Astrocyte of the cerebellum (primary cell): ENCODE measurements around the gene LOXHD1.

Experiments
- DNase-seq: peaks from one replicate; pipeline ENCODE4 v3.0.0-alpha.2; 2011; ENCODE audit warnings: low read depth
- H3K4me3 ChIP-seq: 2 replicates; pipeline ENCODE4 v1.5.1; 2011; ENCODE audit warnings: mild to moderate bottlenecking, low read depth, low read length, moderate library complexity
- CTCF ChIP-seq: IDR thresholded peaks from 2 replicates; pipeline ENCODE4 v1.5.1; 2012; ENCODE audit warnings: low read length, low read depth, moderate library complexity, mild to moderate bottlenecking; ENCODE audit errors: missing control alignments
- in situ Hi-C: cut with HindIII; loops from 2 replicates; pipeline ENCODE4 v1.10.0; 2017; ENCODE audit warnings: low sequenced_read_pairs

Gene LOXHD1

GRCh38 chr18:46437061-46437460, 220.0 kb downstream of the LOXHD1 start:
- H3K4me3 ChIP-seq: no peak overlapping the region
- TF ChIP-seq CTCF: no peak
- DNase-seq: no peak
- in situ Hi-C loops: no loop called here

- no peak for TF ChIP-seq CTCF
- no peak overlapping the region for H3K4me3 ChIP-seq
- in situ Hi-C loops: no loop called here
- no peak for DNase-seq
Measured at GRCh38 chr18:46436621-46437020, 220.4 kb downstream of the LOXHD1 start.

GRCh38 chr18:46435031-46435430, 222.0 kb downstream of the LOXHD1 start:
- in situ Hi-C loops: no loop called here
- no peak for DNase-seq
- H3K4me3 ChIP-seq: no peak overlapping the region
- TF ChIP-seq CTCF: no peak

GRCh38 chr18:46434629-46435028, 222.4 kb downstream of the LOXHD1 start:
- TF ChIP-seq CTCF: no peak
- no peak for DNase-seq
- in situ Hi-C loops: no loop called here
- no peak overlapping the region for H3K4me3 ChIP-seq

GRCh38 chr18:46433121-46433826, 223.7 kb downstream of the LOXHD1 start:
- in situ Hi-C loops: no loop called here
- H3K4me3 ChIP-seq: no peak overlapping the region
- no peak for TF ChIP-seq CTCF
- DNase-seq: no peak

- no peak overlapping the region for H3K4me3 ChIP-seq
- no peak for DNase-seq
- TF ChIP-seq CTCF: no peak
- in situ Hi-C loops: no loop called here
Measured at GRCh38 chr18:46431522-46432171, 225.4 kb downstream of the LOXHD1 start.
